Measurements from ENCODE around the gene CDK5R2. TPM values are rescaled to one million over a fixed set of nuclear protein-coding genes. Genes with fewer than 3 reads are reported as not detected.

The CDK5R2 gene
- total and polyA plus RNA-seq, 2 of the 13 experiments (the other 11 are each of a cell fraction or from before 2014, with no cell fraction given): not detected

DNA sequence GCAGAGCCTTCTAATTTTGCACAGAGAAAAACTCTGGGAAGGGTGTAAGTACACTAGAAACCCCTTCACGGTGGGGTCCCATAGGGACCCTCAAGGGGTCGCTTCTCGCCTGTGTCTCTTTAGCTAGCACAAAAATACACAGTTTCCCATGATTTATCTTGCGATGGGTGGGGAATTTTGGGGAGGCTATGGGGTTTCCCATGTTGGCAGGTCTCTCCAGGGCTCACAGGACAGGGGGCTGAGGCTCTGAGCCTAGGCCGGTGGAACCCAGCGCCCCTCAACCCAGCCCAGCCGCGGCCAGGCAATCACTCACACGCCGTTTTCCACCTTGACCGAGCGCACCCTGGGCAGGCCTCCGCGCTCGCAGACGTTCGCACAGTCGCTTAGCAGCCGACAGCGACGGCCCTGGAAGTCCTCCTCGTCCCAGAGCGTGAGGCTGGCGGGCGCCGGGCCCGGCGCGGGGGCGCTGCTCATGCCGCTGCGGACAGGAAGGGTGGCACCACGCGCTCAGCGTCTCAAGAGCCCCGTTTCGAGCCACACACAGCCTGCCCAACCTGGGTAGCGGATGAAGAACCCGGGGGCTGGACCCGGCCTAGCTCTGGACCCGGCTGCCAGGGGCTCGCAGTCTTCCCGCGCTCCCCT, 33.4 kb downstream of the CDK5R2 start:
- Histone ChIP-seq H3K36me3 (replicated peaks in 1 of 2; ENCODE audit: control insufficient read depth in 1 of 2, insufficient read depth in 2 of 2, low read length in 2 of 2) (no peaks in the 10 kb centered on the region), H3K4me3 (replicated peaks in 1 of 3; ENCODE audit: insufficient read depth in 1 of 3, low read depth in 2 of 3, low read length in 3 of 3) (peak overlapping the region in 1 of 3 experiments; percentile 25; a peak in 1 of 6 replicates), H3K27ac (ENCODE audit: extremely low read length, insufficient read depth, low read length) (no peak overlapping the region), H4K20me1 (ENCODE audit: insufficient read depth, low read length) (peaks cover 25% of the 10 kb centered on the region; the same call in 1 of the 2 replicates), H3K4me1 (ENCODE audit: insufficient read depth, low read length) (peaks cover 20% of the 10 kb centered on the region), H3K79me2 (ENCODE audit: insufficient read depth, low read length) (no peaks in the 10 kb centered on the region), H3K9ac (ENCODE audit: insufficient read depth, low read depth, low read length) (no peak overlapping the region), H3K4me2 (ENCODE audit: low read depth, low read length) (peak overlapping the region; percentile 61; the same call in 1 of the 2 replicates), H3K9me3 (ENCODE audit: low read length) (no peaks in the 10 kb centered on the region), H3K27me3 (ENCODE audit: control insufficient read depth in 1 of 2, insufficient read depth in 2 of 2, low read length in 2 of 2) (peaks cover 37 to 96% of the 10 kb centered on the region in 2 experiments), H2AFZ (ENCODE audit: low read length) (no peak overlapping the region)
- in situ Hi-C loops (cut with HindIII; ENCODE audit: extremely low pct_ligation_motif_present, low pct_unique_long_range_greater_than_20kb) (no loop called here), intact Hi-C loops (cut with micrococcal nuclease; ENCODE audit: unreplicated experiment) (no loop called here)
- ChIA-PET POLR2A (no interaction called here), CTCF (ENCODE audit: low intra/inter-chr PET ratio, low total read pairs) (interaction anchor here (1.2 to 1.7 kb wide), 2 partner anchors 13 to 127 kb away, joined by 3 to 7 read pairs; no protein-coding TSS in a partner anchor)
- 8% methylated on average over 20 of the region's 44 CpGs for WGBS (ENCODE audit: low lambda C conversion rate)
- no TSS peak for BruUV-seq (replicated peaks)
- DNase-seq (ENCODE audit: low spot score): no peak
- no peak for FAIRE-seq
- peak; percentile 48 for ATAC-seq
- TF ChIP-seq RNF2 (conservative IDR thresholded peaks at IDR 0.05; ENCODE audit: low read depth): 0 out of 2 replicates have a peak, but pooled peaks have one; percentile 45
- TF ChIP-seq KDM2A (CRISPR knock-in tag; IDR thresholded peaks at IDR 0.05; ENCODE audit: borderline replicate concordance, low read depth): no peak
- no peak for TF ChIP-seq GATA4 (IDR thresholded peaks at IDR 0.05; ENCODE audit: borderline replicate concordance, low read depth)
- no peak for TF ChIP-seq ZNF33A (CRISPR knock-in tag; IDR thresholded peaks at IDR 0.05; ENCODE audit: borderline replicate concordance)
- TF ChIP-seq BCL6 (CRISPR knock-in tag; IDR thresholded peaks at IDR 0.05): peak; percentile 93
- no peak for TF ChIP-seq REXO4 (CRISPR knock-in tag; IDR thresholded peaks at IDR 0.05; ENCODE audit: borderline replicate concordance)
- TF ChIP-seq JDP2 (CRISPR knock-in tag; IDR thresholded peaks at IDR 0.05; ENCODE audit: borderline replicate concordance): no peak
- TF ChIP-seq SUZ12 (IDR thresholded peaks at IDR 0.05; ENCODE audit: low read depth, low read length): no peak
- TF ChIP-seq, protein P1, sequence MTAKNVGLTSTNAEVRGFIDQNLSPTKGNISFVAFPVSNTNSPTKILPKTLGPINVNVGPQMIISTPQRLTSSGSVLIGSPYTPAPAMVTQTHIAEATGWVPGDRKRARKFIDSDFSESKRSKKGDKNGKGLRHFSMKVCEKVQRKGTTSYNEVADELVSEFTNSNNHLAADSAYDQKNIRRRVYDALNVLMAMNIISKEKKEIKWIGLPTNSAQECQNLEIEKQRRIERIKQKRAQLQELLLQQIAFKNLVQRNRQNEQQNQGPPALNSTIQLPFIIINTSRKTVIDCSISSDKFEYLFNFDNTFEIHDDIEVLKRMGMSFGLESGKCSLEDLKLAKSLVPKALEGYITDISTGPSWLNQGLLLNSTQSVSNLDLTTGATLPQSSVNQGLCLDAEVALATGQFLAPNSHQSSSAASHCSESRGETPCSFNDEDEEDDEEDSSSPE (CRISPR knock-in tag; IDR thresholded peaks at IDR 0.05): no peak
- TF ChIP-seq, protein P2, sequence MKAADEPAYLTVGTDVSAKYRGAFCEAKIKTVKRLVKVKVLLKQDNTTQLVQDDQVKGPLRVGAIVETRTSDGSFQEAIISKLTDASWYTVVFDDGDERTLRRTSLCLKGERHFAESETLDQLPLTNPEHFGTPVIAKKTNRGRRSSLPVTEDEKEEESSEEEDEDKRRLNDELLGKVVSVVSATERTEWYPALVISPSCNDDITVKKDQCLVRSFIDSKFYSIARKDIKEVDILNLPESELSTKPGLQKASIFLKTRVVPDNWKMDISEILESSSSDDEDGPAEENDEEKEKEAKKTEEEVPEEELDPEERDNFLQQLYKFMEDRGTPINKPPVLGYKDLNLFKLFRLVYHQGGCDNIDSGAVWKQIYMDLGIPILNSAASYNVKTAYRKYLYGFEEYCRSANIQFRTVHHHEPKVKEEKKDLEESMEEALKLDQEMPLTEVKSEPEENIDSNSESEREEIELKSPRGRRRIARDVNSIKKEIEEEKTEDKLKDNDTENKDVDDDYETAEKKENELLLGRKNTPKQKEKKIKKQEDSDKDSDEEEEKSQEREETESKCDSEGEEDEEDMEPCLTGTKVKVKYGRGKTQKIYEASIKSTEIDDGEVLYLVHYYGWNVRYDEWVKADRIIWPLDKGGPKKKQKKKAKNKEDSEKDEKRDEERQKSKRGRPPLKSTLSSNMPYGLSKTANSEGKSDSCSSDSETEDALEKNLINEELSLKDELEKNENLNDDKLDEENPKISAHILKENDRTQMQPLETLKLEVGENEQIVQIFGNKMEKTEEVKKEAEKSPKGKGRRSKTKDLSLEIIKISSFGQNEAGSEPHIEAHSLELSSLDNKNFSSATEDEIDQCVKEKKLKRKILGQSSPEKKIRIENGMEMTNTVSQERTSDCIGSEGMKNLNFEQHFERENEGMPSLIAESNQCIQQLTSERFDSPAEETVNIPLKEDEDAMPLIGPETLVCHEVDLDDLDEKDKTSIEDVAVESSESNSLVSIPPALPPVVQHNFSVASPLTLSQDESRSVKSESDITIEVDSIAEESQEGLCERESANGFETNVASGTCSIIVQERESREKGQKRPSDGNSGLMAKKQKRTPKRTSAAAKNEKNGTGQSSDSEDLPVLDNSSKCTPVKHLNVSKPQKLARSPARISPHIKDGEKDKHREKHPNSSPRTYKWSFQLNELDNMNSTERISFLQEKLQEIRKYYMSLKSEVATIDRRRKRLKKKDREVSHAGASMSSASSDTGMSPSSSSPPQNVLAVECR (CRISPR knock-in tag; IDR thresholded peaks at IDR 0.05; ENCODE audit: borderline replicate concordance): 0 out of 2 replicates have a peak, but pooled peaks have one; percentile 3
- TF ChIP-seq ZZZ3 (CRISPR knock-in tag; IDR thresholded peaks at IDR 0.05; ENCODE audit: borderline replicate concordance): no peak
- 0 out of 2 replicates have a peak, but pooled peaks have one; percentile 18 for TF ChIP-seq TOPORS (CRISPR knock-in tag; IDR thresholded peaks at IDR 0.05)
- TF ChIP-seq ZNF670 (CRISPR knock-in tag; IDR thresholded peaks at IDR 0.05; ENCODE audit: borderline replicate concordance): no peak
- TF ChIP-seq ZNF549 (CRISPR knock-in tag; IDR thresholded peaks at IDR 0.05): 0 out of 2 replicates have a peak, but pooled peaks have one; percentile 15
- TF ChIP-seq ZFX (CRISPR knock-in tag; IDR thresholded peaks at IDR 0.05; ENCODE audit: low read depth): 0 out of 2 replicates have a peak, but pooled peaks have one; percentile 12
- TF ChIP-seq TCF12 (IDR thresholded peaks at IDR 0.05): no peak
- no peak for TF ChIP-seq TCF12 (CRISPR knock-in tag; IDR thresholded peaks at IDR 0.05)
- 0 out of 2 replicates have a peak, but pooled peaks have one; percentile 8 for TF ChIP-seq ZNF772 (CRISPR knock-in tag; IDR thresholded peaks at IDR 0.05)
- peak; percentile 75; the same call in 1 of the 2 replicates for TF ChIP-seq MTF2 (CRISPR knock-in tag; IDR thresholded peaks at IDR 0.05; ENCODE audit: borderline replicate concordance)
